A673 (cell line): ENCODE results near the gene TSPAN14. TPM values are rescaled to one million over a fixed set of nuclear protein-coding genes. Genes with fewer than 3 reads are reported as not detected.

Source experiments
- BruUV-seq: library from RNA; stranded (reverse); fragments of 400-500 nt; replicated peaks from 2 replicates; lab custom pipeline; 2021; lab: Mats Ljungman, UMichigan
- CTCF ChIA-PET: fragments of 300-600 bp; sonication (Branson Sonifier 250); formaldehyde crosslinking; loops from one replicate; lab custom pipeline; 2022; ENCODE audit warnings: antibody characterized with exemption; lab: Charles Lee
- POLR2A ChIA-PET: fragments of 300-600 bp; sonication (Branson Sonifier 250); formaldehyde crosslinking; loops from one replicate; lab custom pipeline; 2022; ENCODE audit warnings: antibody characterized with exemption; ENCODE audit not compliant: low non-redundant PET; lab: Charles Lee
- DNase-seq: peaks from one replicate; pipeline ENCODE4 v3.0.0-alpha.2; 2015; ENCODE audit warnings: low spot score
- H3K27ac ChIP-seq: fragments of 200-600 bp; sonication (generic); 2 replicates; pipeline ENCODE4 v1.5.1; 2016; ENCODE audit warnings: mixed run types, low read depth, mild to moderate bottlenecking, mixed read lengths, antibody characterized with exemption, low read length; ENCODE audit not compliant: poor library complexity, severe bottlenecking
- H3K27me3 ChIP-seq: fragments of 200-600 bp; sonication (generic); replicated peaks from 2 replicates; pipeline ENCODE4 v1.6.1; 2017; ENCODE audit warnings: mixed run types, low read depth, mild to moderate bottlenecking, mixed read lengths, antibody characterized with exemption, low read length; ENCODE audit not compliant: insufficient read depth, poor library complexity
- H3K36me3 ChIP-seq: fragments of 200-600 bp; sonication (generic); 2 replicates; pipeline ENCODE4 v1.6.1; 2016; ENCODE audit warnings: mixed run types, mild to moderate bottlenecking, mixed read lengths, antibody characterized with exemption, low read length; ENCODE audit not compliant: insufficient read depth, poor library complexity, severe bottlenecking
- H3K4me1 ChIP-seq: fragments of 200-600 bp; sonication (generic); 2 replicates; pipeline ENCODE4 v1.6.1; 2017; ENCODE audit warnings: mixed run types, mild to moderate bottlenecking, mixed read lengths, antibody characterized with exemption, low read length; ENCODE audit not compliant: insufficient read depth, poor library complexity, severe bottlenecking
- H3K4me3 ChIP-seq: fragments of 200-600 bp; sonication (generic); 2 replicates; pipeline ENCODE4 v1.5.1; 2016; ENCODE audit warnings: low read depth, mixed run types, mild to moderate bottlenecking, mixed read lengths, low read length; ENCODE audit not compliant: poor library complexity, severe bottlenecking
- H3K9me3 ChIP-seq: fragments of 200-600 bp; sonication (generic); 2 replicates; pipeline ENCODE4 v1.6.1; 2016; ENCODE audit warnings: mixed run types, low read depth, mild to moderate bottlenecking, mixed read lengths, antibody characterized with exemption, low read length; ENCODE audit not compliant: poor library complexity, severe bottlenecking
- EZH2 ChIP-seq: fragments of 200-600 bp; sonication (generic); IDR thresholded peaks from 2 replicates; pipeline ENCODE4 v1.6.1; 2017; ENCODE audit warnings: borderline replicate concordance, low read depth, mild to moderate bottlenecking, mixed read lengths, antibody characterized with exemption, low read length; ENCODE audit not compliant: poor library complexity, severe bottlenecking
- intact Hi-C: fragments of 100-400 bp; cut with micrococcal nuclease; formaldehyde crosslinking; loops from one replicate; pipeline ENCODE4 v1.10.0; 2022; ENCODE audit not compliant: unreplicated experiment
- total RNA-seq: library from RNA; stranded (reverse); gene quantifications from 2 replicates; pipeline ENCODE4 v1.2.3, GENCODE V29; 2021
- TF ChIP-seq, protein P1 (sequence below): fragments of 300-800, 200-600 bp; sonication (generic); conservative IDR thresholded peaks from 2 replicates; pipeline ENCODE4 v1.5.1; 2017; ENCODE audit warnings: low read depth, mild to moderate bottlenecking, antibody characterized with exemption, low read length, moderate library complexity, mixed read lengths

TSPAN14 gene
- total RNA-seq, 1 experiment from 2014 or later, result 50.4 TPM

DNA sequence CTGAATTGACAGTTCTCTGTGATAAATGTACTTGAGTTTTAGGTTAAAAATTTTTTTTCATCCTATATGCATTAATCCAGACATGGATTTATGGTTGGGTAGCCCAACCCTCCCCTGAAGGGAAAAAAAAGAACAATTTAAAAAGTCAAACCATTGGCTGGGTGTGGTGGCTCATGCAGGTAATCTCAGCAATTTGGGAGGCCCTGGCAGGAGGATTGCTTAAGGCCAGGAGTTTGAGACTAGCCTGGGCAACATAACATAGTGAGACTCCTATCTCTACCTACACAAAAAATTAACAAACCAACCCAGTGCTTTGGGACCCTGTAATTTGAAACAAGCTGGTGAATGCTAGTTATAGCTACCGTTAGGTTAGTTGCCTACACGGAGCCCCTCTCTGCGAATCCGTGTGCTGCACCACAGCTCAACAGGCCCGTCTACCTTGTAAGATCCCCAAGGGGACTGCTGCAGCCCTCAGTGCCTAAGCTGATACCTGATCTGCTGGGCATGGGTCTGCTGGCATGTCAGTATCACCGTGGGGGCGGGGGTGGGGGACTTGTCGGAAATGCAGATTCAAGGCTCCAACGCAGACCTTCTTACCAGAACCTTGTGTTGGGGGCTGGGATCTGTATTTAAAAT is 32.8 kb downstream of the TSPAN14 start:
- no peak for DNase-seq
- peaks cover 15% of the 10 kb centered on the region for H3K4me1 ChIP-seq
- POLR2A ChIA-PET, result no interaction called here
- peaks cover 8% of the 10 kb centered on the region for H3K36me3 ChIP-seq
- intact Hi-C loops, result no loop called here
- H3K27ac ChIP-seq, result peak overlapping the region; percentile 11
- TF ChIP-seq EZH2, result no peak
- TF ChIP-seq, protein P1, sequence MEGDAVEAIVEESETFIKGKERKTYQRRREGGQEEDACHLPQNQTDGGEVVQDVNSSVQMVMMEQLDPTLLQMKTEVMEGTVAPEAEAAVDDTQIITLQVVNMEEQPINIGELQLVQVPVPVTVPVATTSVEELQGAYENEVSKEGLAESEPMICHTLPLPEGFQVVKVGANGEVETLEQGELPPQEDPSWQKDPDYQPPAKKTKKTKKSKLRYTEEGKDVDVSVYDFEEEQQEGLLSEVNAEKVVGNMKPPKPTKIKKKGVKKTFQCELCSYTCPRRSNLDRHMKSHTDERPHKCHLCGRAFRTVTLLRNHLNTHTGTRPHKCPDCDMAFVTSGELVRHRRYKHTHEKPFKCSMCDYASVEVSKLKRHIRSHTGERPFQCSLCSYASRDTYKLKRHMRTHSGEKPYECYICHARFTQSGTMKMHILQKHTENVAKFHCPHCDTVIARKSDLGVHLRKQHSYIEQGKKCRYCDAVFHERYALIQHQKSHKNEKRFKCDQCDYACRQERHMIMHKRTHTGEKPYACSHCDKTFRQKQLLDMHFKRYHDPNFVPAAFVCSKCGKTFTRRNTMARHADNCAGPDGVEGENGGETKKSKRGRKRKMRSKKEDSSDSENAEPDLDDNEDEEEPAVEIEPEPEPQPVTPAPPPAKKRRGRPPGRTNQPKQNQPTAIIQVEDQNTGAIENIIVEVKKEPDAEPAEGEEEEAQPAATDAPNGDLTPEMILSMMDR, result no peak
- H3K4me3 ChIP-seq, result no peak overlapping the region
- H3K9me3 ChIP-seq, result no peaks in the 10 kb centered on the region
- CTCF ChIA-PET, result no interaction called here
- H3K27me3 ChIP-seq, result no peaks in the 10 kb centered on the region
- BruUV-seq, result no TSS peak

- POLR2A ChIA-PET, result no interaction called here
- Histone ChIP-seq H3K27ac (no peak overlapping the region), H3K36me3 (peaks cover 8% of the 10 kb centered on the region), H3K4me1 (peaks cover 15% of the 10 kb centered on the region), H3K27me3 (no peaks in the 10 kb centered on the region), H3K9me3 (no peaks in the 10 kb centered on the region), H3K4me3 (no peak overlapping the region)
- no peak for DNase-seq
- no TSS peak for BruUV-seq
- CTCF ChIA-PET, result no interaction called here
- intact Hi-C loops, result no loop called here
- TF ChIP-seq, protein P1, result no peak
- TF ChIP-seq EZH2, result no peak
These were observed 33.3 kb downstream of the TSPAN14 start for GRCh38 chr10:80487421-80487785.

DNA sequence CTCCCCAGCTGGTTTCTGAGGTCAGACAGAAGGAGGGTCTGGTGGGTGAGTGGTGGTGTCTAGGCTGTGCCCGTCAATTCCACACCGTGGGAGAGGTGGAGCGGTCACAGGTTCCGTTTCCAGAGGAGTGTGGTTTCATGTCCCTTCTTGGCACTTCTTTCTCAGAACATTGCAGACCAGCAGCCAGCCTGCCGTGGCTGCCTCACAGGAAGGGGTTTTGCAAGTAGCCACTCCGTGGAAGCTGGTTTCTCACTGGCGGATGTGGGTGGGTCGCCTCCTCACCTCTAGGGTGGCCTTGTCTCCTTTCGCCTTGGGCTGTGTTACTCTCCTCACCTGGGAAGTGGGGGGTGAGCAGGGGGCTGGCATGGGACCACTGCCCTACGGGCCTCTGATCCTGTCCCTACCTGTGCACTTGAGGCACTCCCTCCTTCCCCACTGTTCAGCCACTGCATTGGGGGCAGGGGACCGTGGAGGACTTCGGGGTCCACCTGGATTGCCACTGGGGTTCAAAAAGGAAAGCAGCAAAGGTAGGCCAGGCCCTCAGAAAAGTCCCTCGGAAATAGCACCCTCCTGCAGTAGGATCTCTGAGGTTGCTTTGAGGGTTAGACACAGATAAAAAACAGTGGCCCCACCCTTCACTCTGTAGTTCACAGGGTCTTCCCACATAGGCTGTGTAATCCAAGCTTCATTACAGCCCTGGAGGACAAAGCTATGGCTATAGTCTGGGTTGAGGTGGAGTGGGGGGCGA is 33.9 kb downstream of the TSPAN14 start:
- Histone ChIP-seq H3K27ac (no peak overlapping the region), H3K27me3 (no peaks in the 10 kb centered on the region), H3K9me3 (no peaks in the 10 kb centered on the region), H3K36me3 (peaks cover 8% of the 10 kb centered on the region), H3K4me1 (peaks cover 17% of the 10 kb centered on the region), H3K4me3 (no peak overlapping the region)
- ChIA-PET CTCF (no interaction called here), POLR2A (no interaction called here)
- no peak for TF ChIP-seq EZH2
- TF ChIP-seq, protein P1, result no peak
- intact Hi-C loops, result no loop called here
- no peak for DNase-seq
- BruUV-seq, result no TSS peak
